Measurements from ENCODE around the gene EIF3F.

The EIF3F gene

DNA sequence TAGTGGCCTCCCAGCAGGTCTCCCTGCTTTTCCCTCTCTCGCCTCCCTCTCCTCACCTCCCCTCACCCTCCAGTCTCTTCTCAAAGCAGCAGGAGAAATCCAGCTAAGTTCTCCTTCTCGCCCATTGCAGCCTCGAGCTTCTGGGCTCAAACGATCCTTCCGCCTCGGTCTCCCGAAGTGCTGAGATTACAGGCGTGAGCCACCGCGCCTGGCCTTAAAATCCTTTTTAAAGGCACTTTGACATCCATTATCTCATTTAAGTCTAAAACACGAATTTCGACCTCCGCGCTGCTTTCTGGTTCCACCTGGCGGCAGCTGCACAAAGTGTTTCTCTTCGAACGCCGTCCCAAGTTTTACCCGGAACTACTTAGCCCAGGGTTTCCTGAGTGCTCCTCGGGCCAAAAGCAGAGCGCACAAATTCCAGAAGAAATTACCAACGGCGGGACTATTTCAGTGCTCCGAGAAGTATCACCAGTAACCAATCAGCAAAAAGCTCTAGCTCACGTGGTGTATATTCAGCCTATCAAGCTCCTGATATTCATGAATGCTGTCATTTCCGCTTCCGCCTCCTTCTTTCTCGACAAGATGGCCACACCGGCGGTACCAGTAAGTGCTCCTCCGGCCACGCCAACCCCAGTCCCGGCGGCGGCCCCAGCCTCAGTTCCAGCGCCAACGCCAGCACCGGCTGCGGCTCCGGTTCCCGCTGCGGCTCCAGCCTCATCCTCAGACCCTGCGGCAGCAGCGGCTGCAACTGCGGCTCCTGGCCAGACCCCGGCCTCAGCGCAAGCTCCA, at the start of gene EIF3F:
Gene EIF3F (plus strand): TSS at position 570 of the 792 bp plus-strand sequence. CDS start 16 bp downstream, at position 586.
- Mint-ChIP-seq H3K4me1 (peaks cover 18% of the 10 kb centered on the region), H3K9me3 (no peaks in the 10 kb centered on the region), H3K36me3 (ENCODE audit: low read depth) (peaks cover 19% of the 10 kb centered on the region), H3K4me3 (peak within 1 kb of the TSS; percentile 96 to 100 (median 98)), H3K27me3 (ENCODE audit: low read depth) (no peaks in the 10 kb centered on the region), H3K27ac (peak within 1 kb of the TSS; percentile 58 to 93 (median 77))
- TF ChIP-seq, protein P1, sequence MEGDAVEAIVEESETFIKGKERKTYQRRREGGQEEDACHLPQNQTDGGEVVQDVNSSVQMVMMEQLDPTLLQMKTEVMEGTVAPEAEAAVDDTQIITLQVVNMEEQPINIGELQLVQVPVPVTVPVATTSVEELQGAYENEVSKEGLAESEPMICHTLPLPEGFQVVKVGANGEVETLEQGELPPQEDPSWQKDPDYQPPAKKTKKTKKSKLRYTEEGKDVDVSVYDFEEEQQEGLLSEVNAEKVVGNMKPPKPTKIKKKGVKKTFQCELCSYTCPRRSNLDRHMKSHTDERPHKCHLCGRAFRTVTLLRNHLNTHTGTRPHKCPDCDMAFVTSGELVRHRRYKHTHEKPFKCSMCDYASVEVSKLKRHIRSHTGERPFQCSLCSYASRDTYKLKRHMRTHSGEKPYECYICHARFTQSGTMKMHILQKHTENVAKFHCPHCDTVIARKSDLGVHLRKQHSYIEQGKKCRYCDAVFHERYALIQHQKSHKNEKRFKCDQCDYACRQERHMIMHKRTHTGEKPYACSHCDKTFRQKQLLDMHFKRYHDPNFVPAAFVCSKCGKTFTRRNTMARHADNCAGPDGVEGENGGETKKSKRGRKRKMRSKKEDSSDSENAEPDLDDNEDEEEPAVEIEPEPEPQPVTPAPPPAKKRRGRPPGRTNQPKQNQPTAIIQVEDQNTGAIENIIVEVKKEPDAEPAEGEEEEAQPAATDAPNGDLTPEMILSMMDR (IDR thresholded peaks at IDR 0.05; ENCODE audit: unreplicated experiment in 3 of 3), result peak; percentile 81 to 93 (median 87)

GRCh38 chr11:7941146-7941545, 46.0 kb upstream of the EIF3F start:
- TF ChIP-seq, protein P1 (IDR thresholded peaks at IDR 0.05; ENCODE audit: unreplicated experiment in 3 of 3), result no peak
- Mint-ChIP-seq H3K36me3 (ENCODE audit: low read depth) (no peaks in the 10 kb centered on the region), H3K4me3 (no peak overlapping the region), H3K4me1 (no peaks in the 10 kb centered on the region), H3K27me3 (ENCODE audit: low read depth) (no peaks in the 10 kb centered on the region), H3K27ac (no peak overlapping the region), H3K9me3 (peaks cover 10% of the 10 kb centered on the region)

DNA sequence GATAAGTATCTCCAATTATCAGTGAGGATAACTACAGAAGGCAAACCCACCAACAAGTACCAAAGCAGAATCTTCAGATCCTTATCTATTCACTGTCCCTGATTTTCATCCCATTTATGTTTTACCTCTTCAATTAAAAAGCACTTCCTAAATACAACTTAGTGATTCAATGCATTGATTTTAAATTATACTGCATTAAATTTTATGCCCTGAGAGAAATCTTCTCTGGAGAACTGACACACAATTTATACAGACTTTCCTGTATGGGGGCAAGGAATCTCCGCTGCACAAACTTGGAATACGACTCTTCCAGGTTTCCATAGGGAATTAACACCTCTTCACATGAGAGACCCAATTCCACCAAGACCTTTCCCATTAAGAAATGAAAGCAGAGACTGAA, 45.5 kb upstream of the EIF3F start, which contains the start of gene OR10A3:
Gene OR10A3 (minus strand): TSS at position 101 of the 400 bp plus-strand sequence. CDS start 2,188 bp downstream, outside the sequence.
- H3K27ac Mint-ChIP-seq, result no peak within 1 kb of the TSS
- no peaks in the 10 kb centered on the region for H3K4me1 Mint-ChIP-seq
- peaks cover 10% of the 10 kb centered on the region for H3K9me3 Mint-ChIP-seq
- H3K4me3 Mint-ChIP-seq, result no peak within 1 kb of the TSS
- no peaks in the 10 kb centered on the region for H3K36me3 Mint-ChIP-seq (ENCODE audit: low read depth)
- TF ChIP-seq, protein P1 (IDR thresholded peaks at IDR 0.05; ENCODE audit: unreplicated experiment in 3 of 3), result no peak
- H3K27me3 Mint-ChIP-seq (ENCODE audit: low read depth), result no peaks in the 10 kb centered on the region

- TF ChIP-seq, protein P1 (IDR thresholded peaks at IDR 0.05; ENCODE audit: unreplicated experiment in 3 of 3), result no peak
- H3K4me1 Mint-ChIP-seq, result no peaks in the 10 kb centered on the region
- H3K27me3 Mint-ChIP-seq (ENCODE audit: low read depth), result peaks cover 6% of the 10 kb centered on the region
- H3K36me3 Mint-ChIP-seq (ENCODE audit: low read depth), result no peaks in the 10 kb centered on the region
- H3K4me3 Mint-ChIP-seq, result no peak overlapping the region
- peaks cover 10% of the 10 kb centered on the region for H3K9me3 Mint-ChIP-seq
- H3K27ac Mint-ChIP-seq, result no peak overlapping the region
These were observed 43.0 kb upstream of the EIF3F start for GRCh38 chr11:7944123-7944522.

GRCh38 chr11:7949934-7950333, 37.2 kb upstream of the EIF3F start:
- H3K9me3 Mint-ChIP-seq, result no peaks in the 10 kb centered on the region
- no peak overlapping the region for H3K27ac Mint-ChIP-seq
- H3K27me3 Mint-ChIP-seq (ENCODE audit: low read depth), result peaks cover 6% of the 10 kb centered on the region
- no peaks in the 10 kb centered on the region for H3K36me3 Mint-ChIP-seq (ENCODE audit: low read depth)
- no peak overlapping the region for H3K4me3 Mint-ChIP-seq
- TF ChIP-seq, protein P1 (IDR thresholded peaks at IDR 0.05; ENCODE audit: unreplicated experiment in 3 of 3), result no peak
- H3K4me1 Mint-ChIP-seq, result no peaks in the 10 kb centered on the region

GRCh38 chr11:7955191-7955590, 31.9 kb upstream of the EIF3F start:
- Mint-ChIP-seq H3K9me3 (no peaks in the 10 kb centered on the region), H3K27ac (no peak overlapping the region), H3K4me1 (no peaks in the 10 kb centered on the region), H3K27me3 (ENCODE audit: low read depth) (peaks cover 10% of the 10 kb centered on the region), H3K4me3 (no peak overlapping the region), H3K36me3 (ENCODE audit: low read depth) (no peaks in the 10 kb centered on the region)
- TF ChIP-seq, protein P1 (IDR thresholded peaks at IDR 0.05; ENCODE audit: unreplicated experiment in 3 of 3), result no peak

Data from nephron (organoid).